GM19023 (cell line): ENCODE results near the gene CTAG1A.
"Not testable (repeated sequence)": the region's sequence is repeated elsewhere in the genome, so short reads cannot be mapped to it uniquely, and the experiment has no call there.

Source experiments
- ATAC-seq: cut with Tn5 transposase; IDR thresholded peaks from one replicate; pipeline ENCODE4 v1.9.1; 2021; ENCODE audit warnings: mild to moderate bottlenecking, moderate library complexity; ENCODE audit not compliant: unreplicated experiment

The CTAG1A gene

DNA sequence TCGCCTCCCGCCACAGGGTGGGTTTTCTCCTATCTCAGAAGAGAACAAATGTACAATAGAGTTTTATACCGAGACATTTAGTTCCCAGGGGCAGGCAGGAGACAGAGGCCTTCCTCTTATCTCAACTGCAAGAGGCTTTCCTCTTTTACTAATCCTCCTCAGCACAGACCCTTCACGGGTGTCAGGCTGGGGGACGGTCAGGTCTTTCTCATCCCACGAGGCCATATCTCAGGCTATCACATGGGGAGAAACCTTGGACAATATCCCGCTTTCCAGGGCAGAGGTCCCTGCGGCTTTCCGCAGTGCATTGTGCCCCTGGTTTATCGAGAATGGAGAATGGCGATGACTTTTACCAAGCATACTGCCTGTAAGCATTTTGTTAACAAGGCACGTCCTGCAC lies 23.9 kb downstream of the CTAG1A start:
- ATAC-seq: not testable (repeated sequence)

- ATAC-seq: not testable (repeated sequence)
Observed at GRCh38 chrX:154611146-154611545, 26.2 kb downstream of the CTAG1A start.

GRCh38 chrX:154613586-154613985 lies 28.7 kb downstream of the CTAG1A start:
- ATAC-seq: not testable (repeated sequence)

- ATAC-seq: not testable (repeated sequence)
Observed at GRCh38 chrX:154619182-154619581, 34.2 kb downstream of the CTAG1A start, which contains the start of gene CTAG1B. TSS of gene CTAG1B (minus strand) at chrX:154619282. CDS start at chrX:154619218, 64 bp downstream.

DNA sequence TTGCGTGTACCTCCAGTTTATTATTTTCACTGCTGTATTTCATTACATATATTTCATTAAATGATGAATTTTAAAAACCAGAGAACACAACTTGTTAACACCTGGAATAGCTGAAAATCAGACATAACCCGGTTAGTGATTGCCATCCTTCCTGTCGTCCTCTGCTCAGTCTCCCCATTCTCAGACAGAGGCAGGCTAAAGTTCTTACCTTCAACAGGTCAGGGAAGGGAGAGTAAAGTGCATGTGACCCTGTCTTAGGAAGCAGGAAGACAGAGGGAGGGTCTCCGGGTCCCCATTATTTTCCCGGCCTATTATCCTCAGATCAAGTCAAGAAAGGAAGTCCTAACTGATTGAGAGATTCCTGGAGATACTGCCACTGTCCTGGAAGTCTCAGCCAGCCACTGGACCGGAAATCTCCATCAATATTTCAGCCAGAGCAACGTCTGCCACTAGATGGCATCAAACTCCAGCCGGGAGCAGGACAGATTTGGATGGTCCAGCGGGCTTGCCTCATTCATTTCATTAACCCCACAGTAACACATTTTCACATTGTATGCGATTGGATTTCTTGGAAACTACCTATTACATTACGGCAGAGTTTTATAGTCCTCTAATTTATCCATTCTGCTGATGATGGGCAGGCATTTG lies 36.0 kb downstream of the CTAG1A start:
- not testable (repeated sequence) for ATAC-seq

- not testable (repeated sequence) for ATAC-seq
Observed at GRCh38 chrX:154628960-154629359, 44.0 kb downstream of the CTAG1A start.

GRCh38 chrX:154630949-154631348 lies 46.0 kb downstream of the CTAG1A start:
- ATAC-seq: not testable (repeated sequence)

DNA sequence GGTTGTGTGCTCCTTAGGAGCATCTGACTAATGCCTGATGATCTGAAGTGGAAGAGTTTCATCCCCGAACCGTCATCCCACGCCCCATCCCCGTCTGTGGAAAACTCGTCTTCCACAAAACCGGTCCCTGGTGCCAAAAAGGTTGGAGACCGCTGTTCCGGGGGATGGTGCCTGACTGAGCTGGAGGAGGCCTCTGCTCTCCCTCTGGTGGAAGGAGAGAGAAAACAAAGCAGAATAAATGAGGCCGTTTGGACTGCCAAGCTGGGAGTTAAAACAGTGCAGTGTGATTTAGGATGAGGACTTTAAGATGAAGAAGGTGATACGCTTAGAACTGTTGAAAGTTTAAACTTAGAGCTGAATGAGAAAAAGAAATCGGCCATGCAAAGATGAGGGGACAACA lies 48.7 kb downstream of the CTAG1A start:
- ATAC-seq: not testable (repeated sequence)
